ENCODE measurements around the gene ALDH1A2.

Gene ALDH1A2

DNA sequence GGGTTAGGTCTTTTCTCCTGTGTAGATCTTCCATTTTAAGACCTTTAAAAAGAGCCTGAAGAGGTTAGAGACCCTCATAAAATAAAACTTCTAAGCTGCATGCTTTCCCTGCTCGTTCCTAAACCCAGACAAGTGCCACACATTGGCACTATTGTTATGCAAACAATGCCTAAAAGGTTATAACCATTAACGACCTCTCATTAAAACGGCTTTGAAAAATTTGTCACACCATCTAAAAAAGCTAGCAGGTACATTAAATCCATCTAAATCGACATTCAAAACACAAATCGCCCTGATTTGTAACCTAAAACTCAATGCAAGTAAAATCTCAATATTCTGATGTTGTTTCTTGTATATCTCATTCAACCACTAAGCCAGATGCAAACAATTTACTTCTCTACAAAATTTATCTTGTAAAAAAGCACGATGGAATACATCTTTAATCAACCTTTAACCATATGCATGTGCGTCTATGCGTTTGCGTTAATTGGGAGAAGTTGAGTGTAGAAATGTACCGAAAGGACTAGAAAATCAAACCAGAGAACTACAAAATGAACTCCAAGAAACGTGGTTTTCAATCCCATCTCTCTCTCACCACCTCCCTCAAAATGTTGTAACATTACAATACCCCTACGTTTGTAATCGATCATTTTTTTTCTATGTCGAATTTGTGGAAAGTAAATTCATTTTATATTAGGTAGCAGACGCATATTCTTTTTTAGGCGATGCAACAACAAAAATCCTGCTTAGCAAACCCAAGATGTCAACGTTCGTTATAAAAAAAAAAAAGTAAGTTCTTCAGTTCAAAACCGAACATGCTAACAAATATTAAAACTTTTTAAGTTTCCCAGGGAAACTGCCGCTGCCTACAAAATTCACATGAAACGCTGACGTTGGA, 1.2 kb downstream of the ALDH1A2 start (continued):
- TF ChIP-seq, protein P1, sequence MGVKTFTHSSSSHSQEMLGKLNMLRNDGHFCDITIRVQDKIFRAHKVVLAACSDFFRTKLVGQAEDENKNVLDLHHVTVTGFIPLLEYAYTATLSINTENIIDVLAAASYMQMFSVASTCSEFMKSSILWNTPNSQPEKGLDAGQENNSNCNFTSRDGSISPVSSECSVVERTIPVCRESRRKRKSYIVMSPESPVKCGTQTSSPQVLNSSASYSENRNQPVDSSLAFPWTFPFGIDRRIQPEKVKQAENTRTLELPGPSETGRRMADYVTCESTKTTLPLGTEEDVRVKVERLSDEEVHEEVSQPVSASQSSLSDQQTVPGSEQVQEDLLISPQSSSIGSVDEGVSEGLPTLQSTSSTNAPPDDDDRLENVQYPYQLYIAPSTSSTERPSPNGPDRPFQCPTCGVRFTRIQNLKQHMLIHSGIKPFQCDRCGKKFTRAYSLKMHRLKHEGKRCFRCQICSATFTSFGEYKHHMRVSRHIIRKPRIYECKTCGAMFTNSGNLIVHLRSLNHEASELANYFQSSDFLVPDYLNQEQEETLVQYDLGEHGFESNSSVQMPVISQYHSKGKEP (tag by site-specific recombination; IDR thresholded peaks at IDR 0.05) = peak; percentile 50
- TF ChIP-seq, protein P2, sequence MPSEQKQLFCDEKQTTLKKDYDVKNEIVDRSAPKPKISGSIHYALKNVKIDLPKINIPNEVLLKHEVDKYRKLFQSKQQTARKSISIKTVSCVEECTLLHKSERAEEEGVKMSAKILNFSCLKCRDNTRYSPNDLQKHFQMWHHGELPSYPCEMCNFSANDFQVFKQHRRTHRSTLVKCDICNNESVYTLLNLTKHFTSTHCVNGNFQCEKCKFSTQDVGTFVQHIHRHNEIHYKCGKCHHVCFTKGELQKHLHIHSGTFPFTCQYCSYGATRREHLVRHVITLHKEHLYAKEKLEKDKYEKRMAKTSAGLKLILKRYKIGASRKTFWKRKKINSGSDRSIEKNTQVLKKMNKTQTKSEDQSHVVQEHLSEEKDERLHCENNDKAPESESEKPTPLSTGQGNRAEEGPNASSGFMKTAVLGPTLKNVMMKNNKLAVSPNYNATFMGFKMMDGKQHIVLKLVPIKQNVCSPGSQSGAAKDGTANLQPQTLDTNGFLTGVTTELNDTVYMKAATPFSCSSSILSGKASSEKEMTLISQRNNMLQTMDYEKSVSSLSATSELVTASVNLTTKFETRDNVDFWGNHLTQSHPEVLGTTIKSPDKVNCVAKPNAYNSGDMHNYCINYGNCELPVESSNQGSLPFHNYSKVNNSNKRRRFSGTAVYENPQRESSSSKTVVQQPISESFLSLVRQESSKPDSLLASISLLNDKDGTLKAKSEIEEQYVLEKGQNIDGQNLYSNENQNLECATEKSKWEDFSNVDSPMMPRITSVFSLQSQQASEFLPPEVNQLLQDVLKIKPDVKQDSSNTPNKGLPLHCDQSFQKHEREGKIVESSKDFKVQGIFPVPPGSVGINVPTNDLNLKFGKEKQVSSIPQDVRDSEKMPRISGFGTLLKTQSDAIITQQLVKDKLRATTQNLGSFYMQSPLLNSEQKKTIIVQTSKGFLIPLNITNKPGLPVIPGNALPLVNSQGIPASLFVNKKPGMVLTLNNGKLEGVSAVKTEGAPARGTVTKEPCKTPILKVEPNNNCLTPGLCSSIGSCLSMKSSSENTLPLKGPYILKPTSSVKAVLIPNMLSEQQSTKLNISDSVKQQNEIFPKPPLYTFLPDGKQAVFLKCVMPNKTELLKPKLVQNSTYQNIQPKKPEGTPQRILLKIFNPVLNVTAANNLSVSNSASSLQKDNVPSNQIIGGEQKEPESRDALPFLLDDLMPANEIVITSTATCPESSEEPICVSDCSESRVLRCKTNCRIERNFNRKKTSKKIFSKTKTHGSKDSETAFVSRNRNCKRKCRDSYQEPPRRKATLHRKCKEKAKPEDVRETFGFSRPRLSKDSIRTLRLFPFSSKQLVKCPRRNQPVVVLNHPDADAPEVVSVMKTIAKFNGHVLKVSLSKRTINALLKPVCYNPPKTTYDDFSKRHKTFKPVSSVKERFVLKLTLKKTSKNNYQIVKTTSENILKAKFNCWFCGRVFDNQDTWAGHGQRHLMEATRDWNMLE (tag by site-specific recombination; conservative IDR thresholded peaks at IDR 0.05; ENCODE audit: low read depth) = no peak
- TF ChIP-seq ZNF223 (tag by site-specific recombination; IDR thresholded peaks at IDR 0.05) = no peak
- TF ChIP-seq ZNF837 (tag by site-specific recombination; IDR thresholded peaks at IDR 0.05) = no peak
- no peak for TF ChIP-seq KLF10 (tag by site-specific recombination; IDR thresholded peaks at IDR 0.05)

DNA sequence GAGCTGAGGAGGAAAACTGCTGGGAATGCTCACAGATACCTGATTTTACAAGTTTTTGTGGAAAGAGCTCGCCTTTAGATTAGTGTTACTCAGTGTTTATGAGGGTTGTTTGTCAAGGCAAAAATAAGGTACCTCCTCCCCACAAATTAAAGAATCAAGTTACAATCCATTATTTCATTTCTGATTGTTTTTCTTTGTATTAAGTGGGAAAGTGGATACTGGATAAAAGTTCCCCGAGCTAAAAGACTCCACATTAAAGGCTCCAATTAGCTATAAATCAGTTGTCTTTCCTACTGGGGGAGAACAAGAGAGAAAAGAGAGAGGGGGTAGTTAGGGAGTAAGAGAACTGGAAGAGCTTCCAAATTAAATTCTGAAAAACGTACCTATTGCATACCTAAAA, 1.9 kb downstream of the ALDH1A2 start:
- ChIA-PET CTCF (interaction anchor here (0.9 to 1.1 kb wide), 3 partner anchors 21 to 504 kb away, joined by 3 to 5 read pairs (median 5); no protein-coding TSS in a partner anchor), POLR2A (no interaction called here)
- 0 out of 2 replicates have a peak overlapping the region, but pooled peaks have one; percentile 3 for H3K27ac ChIP-seq (ENCODE audit: extremely low read depth, low read depth, low read length)
- peak; percentile 19; the same call in 1 of the 2 replicates for TF ChIP-seq KLF1 (tag by site-specific recombination; IDR thresholded peaks at IDR 0.05)
- 0 out of 2 replicates have a peak, but pooled peaks have one; percentile 29 for TF ChIP-seq ZEB2 (tag by site-specific recombination; IDR thresholded peaks at IDR 0.05)
- TF ChIP-seq ZNF341 (tag by site-specific recombination; IDR thresholded peaks at IDR 0.05; ENCODE audit: low read depth) = peak; percentile 87
- TF ChIP-seq, protein P3, sequence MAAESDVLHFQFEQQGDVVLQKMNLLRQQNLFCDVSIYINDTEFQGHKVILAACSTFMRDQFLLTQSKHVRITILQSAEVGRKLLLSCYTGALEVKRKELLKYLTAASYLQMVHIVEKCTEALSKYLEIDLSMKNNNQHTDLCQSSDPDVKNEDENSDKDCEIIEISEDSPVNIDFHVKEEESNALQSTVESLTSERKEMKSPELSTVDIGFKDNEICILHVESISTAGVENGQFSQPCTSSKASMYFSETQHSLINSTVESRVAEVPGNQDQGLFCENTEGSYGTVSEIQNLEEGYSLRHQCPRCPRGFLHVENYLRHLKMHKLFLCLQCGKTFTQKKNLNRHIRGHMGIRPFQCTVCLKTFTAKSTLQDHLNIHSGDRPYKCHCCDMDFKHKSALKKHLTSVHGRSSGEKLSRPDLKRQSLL (tag by site-specific recombination; IDR thresholded peaks at IDR 0.05) = no peak
- TF ChIP-seq ZNF843 (tag by site-specific recombination; IDR thresholded peaks at IDR 0.05) = peak; percentile 85
- TF ChIP-seq, protein P4, sequence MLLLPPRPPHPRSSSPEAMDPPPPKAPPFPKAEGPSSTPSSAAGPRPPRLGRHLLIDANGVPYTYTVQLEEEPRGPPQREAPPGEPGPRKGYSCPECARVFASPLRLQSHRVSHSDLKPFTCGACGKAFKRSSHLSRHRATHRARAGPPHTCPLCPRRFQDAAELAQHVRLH (tag by site-specific recombination; IDR thresholded peaks at IDR 0.05) = peak; percentile 61; the same call in 1 of the 2 replicates
- TF ChIP-seq ZNF558 (tag by site-specific recombination; IDR thresholded peaks at IDR 0.05) = no peak
- peak; percentile 77; the same call in 1 of the 2 replicates for TF ChIP-seq GFI1B (tag by site-specific recombination; IDR thresholded peaks at IDR 0.05)
- peak; percentile 42; the same call in 1 of the 2 replicates for TF ChIP-seq GLIS1 (tag by site-specific recombination; IDR thresholded peaks at IDR 0.05)
- TF ChIP-seq ZNF423 (tag by site-specific recombination; IDR thresholded peaks at IDR 0.05) = no peak
- TF ChIP-seq, protein P5, sequence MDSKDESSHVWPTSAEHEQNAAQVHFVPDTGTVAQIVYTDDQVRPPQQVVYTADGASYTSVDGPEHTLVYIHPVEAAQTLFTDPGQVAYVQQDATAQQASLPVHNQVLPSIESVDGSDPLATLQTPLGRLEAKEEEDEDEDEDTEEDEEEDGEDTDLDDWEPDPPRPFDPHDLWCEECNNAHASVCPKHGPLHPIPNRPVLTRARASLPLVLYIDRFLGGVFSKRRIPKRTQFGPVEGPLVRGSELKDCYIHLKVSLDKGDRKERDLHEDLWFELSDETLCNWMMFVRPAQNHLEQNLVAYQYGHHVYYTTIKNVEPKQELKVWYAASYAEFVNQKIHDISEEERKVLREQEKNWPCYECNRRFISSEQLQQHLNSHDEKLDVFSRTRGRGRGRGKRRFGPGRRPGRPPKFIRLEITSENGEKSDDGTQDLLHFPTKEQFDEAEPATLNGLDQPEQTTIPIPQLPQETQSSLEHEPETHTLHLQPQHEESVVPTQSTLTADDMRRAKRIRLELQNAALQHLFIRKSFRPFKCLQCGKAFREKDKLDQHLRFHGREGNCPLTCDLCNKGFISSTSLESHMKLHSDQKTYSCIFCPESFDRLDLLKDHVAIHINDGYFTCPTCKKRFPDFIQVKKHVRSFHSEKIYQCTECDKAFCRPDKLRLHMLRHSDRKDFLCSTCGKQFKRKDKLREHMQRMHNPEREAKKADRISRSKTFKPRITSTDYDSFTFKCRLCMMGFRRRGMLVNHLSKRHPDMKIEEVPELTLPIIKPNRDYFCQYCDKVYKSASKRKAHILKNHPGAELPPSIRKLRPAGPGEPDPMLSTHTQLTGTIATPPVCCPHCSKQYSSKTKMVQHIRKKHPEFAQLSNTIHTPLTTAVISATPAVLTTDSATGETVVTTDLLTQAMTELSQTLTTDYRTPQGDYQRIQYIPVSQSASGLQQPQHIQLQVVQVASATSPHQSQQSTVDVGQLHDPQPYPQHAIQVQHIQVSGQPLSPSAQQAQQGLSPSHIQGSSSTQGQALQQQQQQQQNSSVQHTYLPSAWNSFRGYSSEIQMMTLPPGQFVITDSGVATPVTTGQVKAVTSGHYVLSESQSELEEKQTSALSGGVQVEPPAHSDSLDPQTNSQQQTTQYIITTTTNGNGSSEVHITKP (tag by site-specific recombination; IDR thresholded peaks at IDR 0.05) = peak; percentile 66; the same call in 1 of the 2 replicates
- peak; percentile 80 for TF ChIP-seq ZNF596 (tag by site-specific recombination; IDR thresholded peaks at IDR 0.05)
- TF ChIP-seq, protein P1 (tag by site-specific recombination; IDR thresholded peaks at IDR 0.05) = peak; percentile 56
- TF ChIP-seq, protein P6, sequence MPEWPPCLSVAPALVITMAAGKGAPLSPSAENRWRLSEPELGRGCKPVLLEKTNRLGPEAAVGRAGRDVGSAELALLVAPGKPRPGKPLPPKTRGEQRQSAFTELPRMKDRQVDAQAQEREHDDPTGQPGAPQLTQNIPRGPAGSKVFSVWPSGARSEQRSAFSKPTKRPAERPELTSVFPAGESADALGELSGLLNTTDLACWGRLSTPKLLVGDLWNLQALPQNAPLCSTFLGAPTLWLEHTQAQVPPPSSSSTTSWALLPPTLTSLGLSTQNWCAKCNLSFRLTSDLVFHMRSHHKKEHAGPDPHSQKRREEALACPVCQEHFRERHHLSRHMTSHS (tag by site-specific recombination; IDR thresholded peaks at IDR 0.05) = no peak

More for the DNA sequence above, 1.9 kb downstream of the ALDH1A2 start:
- Histone ChIP-seq H3K4me3 (ENCODE audit: low read depth, low read length) (peak overlapping the region; percentile 68), H3K9me3 (ENCODE audit: control insufficient read depth, insufficient read depth, low read depth, low read length) (no peaks in the 10 kb centered on the region), H3K4me1 (ENCODE audit: control insufficient read depth, insufficient read depth, low read length) (peaks cover 13% of the 10 kb centered on the region), H3K36me3 (ENCODE audit: control insufficient read depth in 2 of 2, insufficient read depth in 1 of 2, low read length in 2 of 2) (no peaks in the 10 kb centered on the region)
